GM11168 (cell line): ENCODE measurements around the gene KCNC1.

Source experiments
- in situ Hi-C: fragments of 300-500 bp; cut with MboI; formaldehyde crosslinking; loops from one replicate; pipeline ENCODE4 v1.12.0; 2022; ENCODE audit warnings: low sequenced_read_pairs; ENCODE audit not compliant: unreplicated experiment

Gene KCNC1

DNA sequence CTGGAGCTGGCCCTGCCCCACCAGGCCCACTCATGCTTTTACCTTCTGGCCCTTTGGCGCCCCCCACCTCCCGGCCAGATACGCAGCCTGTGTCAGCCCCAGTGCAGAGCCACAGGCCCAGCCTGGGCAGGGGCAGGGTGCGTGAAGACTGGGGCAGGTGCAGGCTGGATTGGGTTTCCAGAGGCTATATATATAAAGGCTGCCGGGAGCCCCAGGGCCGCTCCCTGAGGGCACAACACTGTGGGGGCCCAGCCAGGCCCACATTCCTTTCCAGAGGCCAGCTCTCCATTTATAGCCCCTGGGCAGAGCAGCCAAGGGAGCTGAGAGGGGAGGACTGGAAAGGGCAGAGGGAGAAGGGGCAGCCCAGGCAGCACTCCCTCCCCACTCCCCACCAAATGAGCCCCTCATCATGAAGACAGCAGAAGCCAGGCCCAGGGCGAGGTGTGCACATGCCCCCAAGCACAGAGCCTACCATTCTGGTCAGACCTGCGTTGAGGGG lies 20.2 kb upstream of the KCNC1 start:
- in situ Hi-C loops: no loop called here

DNA sequence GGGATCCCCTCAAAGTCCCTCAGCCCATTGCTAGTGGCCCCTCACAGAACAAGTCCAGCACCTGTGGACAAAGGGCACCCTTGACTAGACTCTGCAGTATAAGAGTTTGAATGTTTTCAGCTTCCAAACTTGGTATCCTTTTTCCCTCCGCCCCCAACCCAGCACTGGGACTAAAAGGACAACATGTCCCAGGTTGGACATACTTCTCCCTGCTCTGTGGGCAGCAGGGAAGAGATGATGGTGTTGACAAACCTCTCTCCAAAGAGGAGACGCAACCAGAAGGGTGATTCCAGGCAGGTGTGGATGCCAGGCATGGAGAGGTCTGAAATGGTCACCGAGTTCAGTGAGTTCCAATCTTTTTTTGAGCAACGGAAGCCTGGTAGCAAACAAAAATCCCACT lies 19.7 kb upstream of the KCNC1 start:
- in situ Hi-C loops: no loop called here

DNA sequence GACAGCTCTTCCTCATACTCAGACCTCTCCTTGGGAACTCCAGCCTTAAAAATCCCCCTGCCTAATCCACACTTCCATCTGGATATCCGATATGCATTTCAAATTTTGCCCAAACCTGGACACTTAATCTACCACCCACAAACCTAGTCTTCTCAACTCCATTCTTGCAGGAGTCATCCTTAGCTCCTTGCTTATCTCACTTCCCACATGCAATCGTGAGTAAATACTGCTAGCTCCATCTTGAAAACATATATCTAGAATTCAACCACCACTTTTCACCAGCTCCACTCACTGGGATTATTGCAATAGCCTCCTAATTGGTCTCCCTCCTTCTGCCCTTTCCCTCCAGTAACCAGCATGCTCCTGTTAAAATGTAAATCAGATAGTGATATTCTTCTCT lies 17.8 kb upstream of the KCNC1 start:
- in situ Hi-C loops: no loop called here

DNA sequence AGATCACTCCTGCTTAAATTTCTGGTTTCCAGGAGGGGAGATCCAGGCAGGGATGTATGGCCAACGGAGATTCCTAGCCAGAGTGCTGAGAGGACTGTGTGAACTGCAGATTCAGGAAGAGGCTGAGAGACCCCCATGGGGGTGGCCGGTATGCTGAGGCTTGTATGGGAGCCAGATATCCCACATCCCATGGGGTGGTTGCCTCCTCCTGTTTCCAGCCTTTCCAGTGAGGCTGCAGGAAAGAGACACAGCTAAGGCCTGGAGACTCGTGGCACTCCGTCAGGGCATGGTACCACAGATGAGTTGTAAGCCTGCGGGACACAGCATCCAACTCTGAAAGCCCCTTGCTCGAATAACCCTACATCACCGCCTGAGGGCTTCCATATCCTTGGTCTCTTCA lies 16.6 kb upstream of the KCNC1 start:
- in situ Hi-C loops: no loop called here

DNA sequence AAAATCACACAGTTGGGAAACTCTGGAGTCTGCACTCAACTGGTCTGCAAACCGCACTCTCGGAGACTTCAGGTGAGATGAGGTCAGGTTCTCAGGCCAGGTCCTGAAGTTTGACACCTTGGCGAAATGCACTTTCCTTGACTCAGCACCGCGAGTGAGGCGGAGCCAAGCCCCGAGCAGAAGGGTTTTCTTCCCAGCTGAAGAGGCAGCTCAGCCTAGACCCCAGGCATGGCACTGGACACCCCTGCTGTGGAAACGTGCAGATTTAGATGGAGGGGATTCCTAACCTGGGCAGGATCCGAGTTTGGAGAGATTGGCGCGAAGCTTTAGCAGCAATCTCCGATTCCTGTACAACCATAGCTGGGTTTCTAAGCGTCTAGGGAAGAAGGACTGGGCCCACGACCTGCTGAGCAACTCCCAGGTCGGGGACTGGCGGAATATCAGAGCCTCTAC lies 16.0 kb upstream of the KCNC1 start:
- in situ Hi-C loops: no loop called here

DNA sequence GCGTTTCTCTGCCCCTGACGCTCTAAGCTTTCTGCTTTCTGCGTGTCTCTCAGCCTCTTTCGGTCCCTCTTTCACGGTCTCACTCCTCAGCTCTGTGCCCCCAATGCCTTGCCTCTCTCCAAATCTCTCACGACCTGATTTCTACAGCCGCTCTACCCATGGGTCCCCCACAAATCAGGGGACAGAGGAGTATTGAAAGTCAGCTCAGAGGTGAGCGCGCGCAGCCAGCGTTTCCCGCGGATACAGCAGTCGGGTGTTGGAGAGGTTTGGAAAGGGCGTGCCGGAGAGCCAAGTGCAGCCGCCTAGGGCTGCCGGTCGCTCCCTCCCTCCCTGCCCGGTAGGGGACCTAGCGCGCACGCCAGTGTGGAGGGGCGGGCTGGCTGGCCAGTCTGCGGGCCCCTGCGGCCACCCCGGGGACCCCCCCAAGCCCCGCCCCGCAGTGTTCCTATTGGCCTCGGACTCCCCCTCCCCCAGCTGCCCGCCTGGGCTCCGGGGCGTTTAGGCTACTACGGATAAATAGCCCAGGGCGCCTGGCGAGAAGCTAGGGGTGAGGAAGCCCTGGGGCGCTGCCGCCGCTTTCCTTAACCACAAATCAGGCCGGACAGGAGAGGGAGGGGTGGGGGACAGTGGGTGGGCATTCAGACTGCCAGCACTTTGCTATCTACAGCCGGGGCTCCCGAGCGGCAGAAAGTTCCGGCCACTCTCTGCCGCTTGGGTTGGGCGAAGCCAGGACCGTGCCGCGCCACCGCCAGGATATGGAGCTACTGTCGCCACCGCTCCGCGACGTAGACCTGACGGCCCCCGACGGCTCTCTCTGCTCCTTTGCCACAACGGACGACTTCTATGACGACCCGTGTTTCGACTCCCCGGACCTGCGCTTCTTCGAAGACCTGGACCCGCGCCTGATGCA lies 15.3 kb upstream of the KCNC1 start, which contains the start of gene MYOD1:
MYOD1 (plus strand) TSS at position 544 of the 910 bp plus-strand sequence; CDS start at position 756, 212 bp downstream.
- in situ Hi-C loops: no loop called here

DNA sequence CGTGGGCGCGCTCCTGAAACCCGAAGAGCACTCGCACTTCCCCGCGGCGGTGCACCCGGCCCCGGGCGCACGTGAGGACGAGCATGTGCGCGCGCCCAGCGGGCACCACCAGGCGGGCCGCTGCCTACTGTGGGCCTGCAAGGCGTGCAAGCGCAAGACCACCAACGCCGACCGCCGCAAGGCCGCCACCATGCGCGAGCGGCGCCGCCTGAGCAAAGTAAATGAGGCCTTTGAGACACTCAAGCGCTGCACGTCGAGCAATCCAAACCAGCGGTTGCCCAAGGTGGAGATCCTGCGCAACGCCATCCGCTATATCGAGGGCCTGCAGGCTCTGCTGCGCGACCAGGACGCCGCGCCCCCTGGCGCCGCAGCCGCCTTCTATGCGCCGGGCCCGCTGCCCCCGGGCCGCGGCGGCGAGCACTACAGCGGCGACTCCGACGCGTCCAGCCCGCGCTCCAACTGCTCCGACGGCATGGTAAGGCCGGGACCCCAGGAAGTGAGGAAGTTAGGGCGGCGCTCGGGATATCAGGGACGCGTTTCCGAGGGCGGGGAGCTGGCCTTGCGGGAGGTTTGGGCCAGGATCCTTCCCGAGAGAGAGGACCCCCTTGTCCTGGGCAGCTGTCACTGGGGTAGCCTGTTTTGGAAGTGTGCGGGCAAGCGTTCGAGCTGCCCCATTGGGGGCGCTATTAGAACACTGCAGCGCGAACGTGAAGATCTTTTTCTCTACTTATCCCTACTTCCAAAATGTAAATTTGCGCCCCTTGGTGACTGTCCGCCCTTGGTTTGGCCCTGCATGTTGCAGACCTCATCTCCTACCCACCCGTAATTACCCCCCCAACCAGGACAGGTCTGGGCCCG lies 14.4 kb upstream of the KCNC1 start:
- in situ Hi-C loops: no loop called here

DNA sequence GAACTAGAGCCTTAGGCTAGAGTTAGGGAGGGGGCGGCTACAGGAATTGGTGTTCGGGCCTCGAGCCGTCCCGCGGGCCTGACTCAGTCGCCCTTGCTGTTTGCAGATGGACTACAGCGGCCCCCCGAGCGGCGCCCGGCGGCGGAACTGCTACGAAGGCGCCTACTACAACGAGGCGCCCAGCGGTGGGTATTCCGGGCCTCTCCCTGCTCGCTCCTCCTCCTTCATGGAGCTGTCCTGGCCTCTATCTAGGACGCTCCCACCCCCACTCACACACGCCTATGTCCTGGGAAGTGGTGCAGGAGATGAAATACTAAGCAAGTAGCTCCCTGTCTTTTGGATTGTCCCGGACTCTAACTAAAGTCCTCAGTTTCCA lies 13.8 kb upstream of the KCNC1 start:
- in situ Hi-C loops: no loop called here

DNA sequence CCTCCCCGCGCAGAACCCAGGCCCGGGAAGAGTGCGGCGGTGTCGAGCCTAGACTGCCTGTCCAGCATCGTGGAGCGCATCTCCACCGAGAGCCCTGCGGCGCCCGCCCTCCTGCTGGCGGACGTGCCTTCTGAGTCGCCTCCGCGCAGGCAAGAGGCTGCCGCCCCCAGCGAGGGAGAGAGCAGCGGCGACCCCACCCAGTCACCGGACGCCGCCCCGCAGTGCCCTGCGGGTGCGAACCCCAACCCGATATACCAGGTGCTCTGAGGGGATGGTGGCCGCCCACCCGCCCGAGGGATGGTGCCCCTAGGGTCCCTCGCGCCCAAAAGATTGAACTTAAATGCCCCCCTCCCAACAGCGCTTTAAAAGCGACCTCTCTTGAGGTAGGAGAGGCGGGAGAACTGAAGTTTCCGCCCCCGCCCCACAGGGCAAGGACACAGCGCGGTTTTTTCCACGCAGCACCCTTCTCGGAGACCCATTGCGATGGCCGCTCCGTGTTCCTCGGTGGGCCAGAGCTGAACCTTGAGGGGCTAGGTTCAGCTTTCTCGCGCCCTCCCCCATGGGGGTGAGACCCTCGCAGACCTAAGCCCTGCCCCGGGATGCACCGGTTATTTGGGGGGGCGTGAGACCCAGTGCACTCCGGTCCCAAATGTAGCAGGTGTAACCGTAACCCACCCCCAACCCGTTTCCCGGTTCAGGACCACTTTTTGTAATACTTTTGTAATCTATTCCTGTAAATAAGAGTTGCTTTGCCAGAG lies 13.2 kb upstream of the KCNC1 start:
- in situ Hi-C loops: no loop called here

DNA sequence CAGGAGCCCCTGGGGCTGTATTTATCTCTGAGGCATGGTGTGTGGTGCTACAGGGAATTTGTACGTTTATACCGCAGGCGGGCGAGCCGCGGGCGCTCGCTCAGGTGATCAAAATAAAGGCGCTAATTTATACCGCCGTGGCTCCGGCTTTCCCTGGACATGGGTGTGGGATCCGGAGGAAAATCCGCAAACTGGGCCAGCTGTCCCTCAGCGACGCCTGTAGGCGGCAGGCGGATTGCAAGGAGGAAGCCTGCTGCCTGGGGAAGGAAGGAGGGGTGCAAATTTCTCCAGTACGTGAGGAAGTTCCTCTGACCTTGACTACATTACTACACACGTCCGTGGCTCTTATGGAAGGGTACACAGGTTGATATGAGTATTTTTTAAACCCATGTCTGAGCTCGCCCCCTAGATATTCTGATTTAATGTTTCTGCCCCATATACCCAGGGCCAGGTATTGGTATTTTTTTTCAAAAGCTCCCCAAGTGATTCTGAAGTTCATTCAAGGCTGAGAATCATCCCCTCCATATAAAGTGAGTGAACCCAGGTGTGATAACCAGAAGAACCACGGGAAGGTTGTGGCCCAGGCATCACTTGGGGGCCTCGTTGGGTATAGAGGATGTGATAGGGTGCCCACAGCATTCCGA lies 12.5 kb upstream of the KCNC1 start:
- in situ Hi-C loops: no loop called here

DNA sequence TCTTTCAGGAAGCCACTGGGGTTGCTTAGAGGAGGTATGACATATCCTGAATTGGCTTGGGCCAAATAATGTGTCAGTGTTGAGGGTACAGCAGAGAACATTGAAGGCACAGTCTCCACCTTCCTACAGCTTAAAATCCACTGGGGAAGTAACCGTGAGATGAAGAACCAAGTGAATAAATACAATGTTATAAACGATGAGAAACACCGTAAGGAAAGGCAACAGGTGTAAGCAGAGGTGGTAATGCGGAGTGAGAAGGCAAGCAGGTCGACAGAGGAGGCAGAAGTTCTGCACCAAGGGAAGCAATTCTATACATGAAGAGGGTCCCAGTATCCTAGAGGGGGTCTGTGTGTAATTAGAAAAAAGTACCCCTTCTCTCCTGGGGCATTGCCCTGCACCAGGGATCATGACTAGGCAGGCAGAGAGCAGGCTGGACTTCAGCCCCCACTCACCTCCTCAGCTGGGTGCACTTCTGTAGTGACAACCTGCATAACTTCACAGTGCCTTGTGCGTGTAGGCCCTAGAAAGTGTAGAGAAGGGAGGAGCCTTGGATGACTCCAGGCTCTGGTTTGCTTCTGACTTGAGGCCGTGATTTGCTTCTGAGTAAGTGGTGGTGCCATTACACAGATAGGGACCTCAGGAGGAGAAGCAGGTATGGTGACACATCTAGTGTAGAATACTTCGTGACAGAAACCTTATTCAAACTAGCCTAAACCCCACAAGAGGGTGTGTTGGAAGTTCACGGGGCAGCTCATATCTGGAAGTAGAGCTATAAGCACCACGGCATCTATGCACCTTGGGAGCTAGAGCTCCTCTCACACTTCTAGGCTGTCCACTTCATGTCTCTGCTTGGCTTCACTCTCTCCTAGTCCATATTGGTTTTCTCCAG lies 10.3 kb upstream of the KCNC1 start:
- in situ Hi-C loops: no loop called here

DNA sequence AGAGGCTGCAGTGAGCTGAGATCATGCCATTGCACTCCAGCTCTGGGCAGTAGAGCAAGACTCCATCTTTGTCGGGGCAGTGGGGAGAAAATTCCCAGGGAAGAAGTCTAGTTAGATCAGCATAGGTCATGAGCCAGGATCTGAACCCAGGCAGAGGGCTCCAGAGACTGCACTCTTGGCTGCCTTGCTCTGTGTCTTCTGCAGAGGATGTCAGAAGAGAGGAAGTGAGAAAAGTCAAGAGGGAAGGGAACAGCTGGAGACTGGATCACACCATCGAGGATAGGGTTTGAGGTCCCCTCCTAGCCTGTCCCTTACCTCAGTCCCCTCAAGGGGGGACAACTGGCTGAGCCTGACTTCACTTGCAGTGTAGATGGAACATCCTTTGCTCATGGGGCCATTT lies 9.4 kb upstream of the KCNC1 start:
- in situ Hi-C loops: no loop called here

DNA sequence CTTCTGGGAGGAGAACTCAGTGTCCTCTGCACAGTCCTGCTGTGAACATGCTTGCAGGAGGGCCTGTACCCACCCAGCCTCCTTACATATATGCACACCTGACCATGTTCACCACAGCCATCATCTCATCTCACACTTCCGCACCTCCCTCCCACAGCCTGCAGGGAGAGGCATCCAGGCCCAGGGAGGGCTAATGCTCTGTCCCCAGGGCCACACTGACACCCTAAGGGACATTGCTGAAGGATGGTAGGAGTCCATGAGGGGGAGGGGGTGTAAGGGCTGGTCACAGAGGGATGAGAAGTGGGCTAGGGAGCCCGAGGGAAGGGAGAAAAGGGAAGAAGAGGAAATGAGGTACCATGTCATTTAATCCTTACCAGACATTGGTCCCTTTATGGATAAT lies 4.4 kb upstream of the KCNC1 start:
- in situ Hi-C loops: loop anchor here (5.0 kb wide), 1 partner anchor 252 kb away; no protein-coding TSS in a partner anchor

DNA sequence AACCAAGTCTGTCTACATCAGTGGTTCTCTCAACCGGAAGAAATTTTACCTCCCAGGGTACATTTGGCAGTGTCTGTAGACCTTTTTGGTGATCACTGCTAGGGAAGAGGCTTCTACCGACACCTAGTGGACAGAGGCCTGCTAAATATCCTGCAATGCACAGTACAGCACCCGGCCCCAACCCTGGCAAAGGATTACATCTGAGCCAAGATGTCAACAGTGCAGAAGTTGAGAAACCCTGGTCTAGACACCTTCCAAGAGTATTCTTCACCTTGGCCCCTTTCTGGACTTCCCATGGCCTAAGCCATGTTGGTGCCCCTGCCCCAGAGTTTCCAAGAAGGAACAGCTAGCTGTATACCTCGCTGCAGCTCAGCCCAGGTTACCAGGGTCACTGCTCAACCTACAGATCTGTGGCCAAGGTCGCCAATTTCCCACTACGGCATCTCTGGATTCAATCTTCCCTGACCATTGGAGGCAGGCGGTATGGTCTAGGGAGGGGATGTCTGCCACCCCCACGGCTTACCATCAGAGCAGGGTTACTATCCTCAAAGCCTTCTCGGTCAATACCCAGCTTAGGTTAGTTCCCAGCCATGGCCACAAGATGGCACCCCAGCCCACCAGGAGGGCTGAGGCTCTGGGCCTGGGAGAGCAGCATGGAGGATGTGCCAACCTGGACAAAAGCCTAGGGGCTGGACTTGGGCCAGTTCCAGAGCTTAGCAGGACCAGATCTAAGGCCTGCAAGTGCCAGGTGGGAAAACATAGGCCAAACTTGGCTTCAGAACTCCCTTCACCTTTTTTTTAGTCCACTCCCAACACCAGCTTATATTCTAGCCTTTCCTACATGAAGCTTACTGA lies 3.7 kb upstream of the KCNC1 start:
- in situ Hi-C loops: loop anchor here (5.0 kb wide), 1 partner anchor 251 kb away; no protein-coding TSS in a partner anchor

DNA sequence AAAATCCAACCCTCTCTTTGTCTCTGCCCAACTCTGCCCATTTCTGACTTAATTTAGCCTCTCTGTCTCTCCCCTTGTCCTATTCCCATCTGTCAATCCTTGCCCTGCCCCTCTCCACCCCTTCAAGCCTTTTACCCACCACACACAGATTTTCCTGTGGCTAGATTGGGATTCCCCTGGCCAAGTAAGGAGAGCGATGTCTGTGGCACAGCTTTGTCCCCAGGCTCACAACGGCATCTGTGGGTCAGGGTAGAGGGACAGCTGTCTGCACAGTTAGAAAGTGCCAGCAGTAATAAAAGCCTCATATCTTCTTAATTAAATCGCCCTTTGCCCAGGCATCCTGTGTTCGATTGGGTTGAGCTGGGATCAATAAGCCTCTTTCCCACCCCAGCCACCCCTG lies 1.3 kb upstream of the KCNC1 start:
- in situ Hi-C loops: loop anchor here (5.0 kb wide), 1 partner anchor 249 kb away; no protein-coding TSS in a partner anchor

DNA sequence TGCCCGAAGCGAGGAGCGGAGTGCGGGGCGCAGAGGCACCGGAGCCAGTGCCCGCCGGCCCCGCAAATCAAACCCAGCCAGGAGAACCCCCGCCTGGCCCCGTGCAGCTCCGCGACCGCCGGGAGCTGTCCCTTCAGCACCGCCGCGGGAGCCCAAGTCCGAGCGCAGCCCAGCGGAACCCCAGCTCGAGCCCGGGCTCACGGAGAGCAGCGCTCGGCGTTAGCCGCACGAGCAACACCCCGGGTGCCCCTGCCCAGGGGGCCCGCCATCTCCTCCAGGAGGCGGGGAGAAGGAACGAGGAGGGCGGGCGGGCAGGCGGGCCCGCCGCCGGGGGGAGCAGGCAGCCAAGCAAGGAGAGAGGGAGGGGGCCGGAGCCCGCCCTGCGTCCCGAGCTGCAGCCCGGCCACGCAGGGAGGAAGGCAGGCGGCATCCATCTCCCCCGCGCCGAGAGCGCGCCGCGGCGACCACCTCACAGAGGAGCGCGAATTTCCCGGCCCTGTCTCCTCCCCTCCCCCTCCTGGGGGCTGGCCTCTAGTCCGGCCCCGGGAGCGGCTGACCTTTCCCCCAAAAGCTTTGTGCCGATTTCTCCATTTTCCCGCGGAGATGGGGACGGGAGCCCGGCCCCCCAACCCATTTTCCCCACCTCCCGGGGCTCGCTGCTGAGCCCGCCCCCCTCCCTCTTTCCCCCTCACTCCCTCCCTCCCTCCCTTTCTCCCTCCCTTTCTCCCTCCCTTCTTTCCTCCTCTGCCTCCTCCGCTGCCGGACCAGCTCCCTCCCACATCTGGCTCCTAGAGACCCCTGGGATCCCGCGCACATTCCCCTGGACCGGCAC lies 621 bp downstream of the KCNC1 start:
- in situ Hi-C loops: loop anchor here (5.0 kb wide), 1 partner anchor 247 kb away; no protein-coding TSS in a partner anchor
